Upper lobe of right lung (tissue), 1 donor: ENCODE results near the gene ANO1. TPM values are rescaled to one million over a fixed set of nuclear protein-coding genes. Genes with fewer than 3 reads are reported as not detected.

Source experiments
- ATAC-seq: fragments of 200-7000 bp; cut with Tn5 transposase; one replicate; pipeline ENCODE4 v1.9.1; 2020; ENCODE audit warnings: mild to moderate bottlenecking, moderate library complexity
- DNase-seq: peaks from one replicate; pipeline ENCODE4 v3.0.0-alpha.2; 2020
- H3K27ac ChIP-seq: fragments of 200-600 bp; one replicate; pipeline ENCODE4 v1.8.0; 2022
- H3K27me3 ChIP-seq: fragments of 200-600 bp; one replicate; pipeline ENCODE4 v1.8.0; 2022; ENCODE audit warnings: mild to moderate bottlenecking
- H3K36me3 ChIP-seq: fragments of 200-600 bp; one replicate; pipeline ENCODE4 v1.8.0; 2022
- H3K4me1 ChIP-seq: fragments of 200-600 bp; one replicate; pipeline ENCODE4 v1.8.0; 2022
- H3K4me3 ChIP-seq: fragments of 200-600 bp; one replicate; pipeline ENCODE4 v1.8.0; 2022; ENCODE audit warnings: mild to moderate bottlenecking
- H3K9me3 ChIP-seq: fragments of 200-600 bp; one replicate; pipeline ENCODE4 v1.8.0; 2022
- CTCF ChIP-seq: fragments of 200-600 bp; IDR thresholded peaks from one replicate; pipeline ENCODE4 v1.8.0; 2022; ENCODE audit warnings: antibody characterized with exemption
- intact Hi-C: fragments of 100-400 bp; cut with DNase I; formaldehyde crosslinking; loops from one replicate; pipeline ENCODE4 v1.11.0; 2022
- total RNA-seq: library from RNA; stranded (reverse); fragmentation: NEBNext Ultra II Directional; extraction: Animal tissue kit (Norgen Biotek cat#: 25700); gene quantifications from one replicate; pipeline ENCODE4 v1.2.1, GENCODE V29; 2021
- donor health status: DM: no; HTN: yes; CAD: no; lungs with severe emphysema.

The ANO1 gene
- total RNA-seq, 1 donor from 2014 or later, result 16.8 TPM

GRCh38 chr11:70220920-70221319 lies 142.8 kb downstream of the ANO1 start:
- DNase-seq (no peak), ATAC-seq (no peak)
- Histone ChIP-seq H3K4me1 (no peaks in the 10 kb centered on the region), H3K27ac (no peak overlapping the region), H3K36me3 (no peaks in the 10 kb centered on the region), H3K9me3 (no peaks in the 10 kb centered on the region), H3K4me3 (no peak overlapping the region), H3K27me3 (no peaks in the 10 kb centered on the region)
- TF ChIP-seq CTCF, result no peak
- intact Hi-C loops, result no loop called here

- Histone ChIP-seq H3K9me3 (no peaks in the 10 kb centered on the region), H3K4me3 (no peak overlapping the region), H3K4me1 (no peaks in the 10 kb centered on the region), H3K36me3 (no peaks in the 10 kb centered on the region), H3K27me3 (no peaks in the 10 kb centered on the region), H3K27ac (no peak overlapping the region)
- DNase-seq (no peak), ATAC-seq (peak; percentile 46)
- intact Hi-C loops, result no loop called here
- no peak for TF ChIP-seq CTCF
Measured at GRCh38 chr11:70225681-70226177, 147.6 kb downstream of the ANO1 start.

GRCh38 chr11:70226183-70226582 lies 148.1 kb downstream of the ANO1 start:
- DNase-seq, result no peak
- H3K9me3 ChIP-seq, result no peaks in the 10 kb centered on the region
- H3K36me3 ChIP-seq, result no peaks in the 10 kb centered on the region
- H3K4me1 ChIP-seq, result no peaks in the 10 kb centered on the region
- intact Hi-C loops, result no loop called here
- no peak overlapping the region for H3K27ac ChIP-seq
- H3K4me3 ChIP-seq, result no peak overlapping the region
- ATAC-seq, result no peak
- TF ChIP-seq CTCF, result no peak
- no peaks in the 10 kb centered on the region for H3K27me3 ChIP-seq

GRCh38 chr11:70226967-70227366 lies 148.8 kb downstream of the ANO1 start:
- H3K27ac ChIP-seq, result no peak overlapping the region
- H3K4me1 ChIP-seq, result no peaks in the 10 kb centered on the region
- peak; percentile 44 for ATAC-seq
- H3K36me3 ChIP-seq, result no peaks in the 10 kb centered on the region
- TF ChIP-seq CTCF, result peak; percentile 13
- intact Hi-C loops, result no loop called here
- H3K9me3 ChIP-seq, result no peaks in the 10 kb centered on the region
- H3K27me3 ChIP-seq, result no peaks in the 10 kb centered on the region
- no peak overlapping the region for H3K4me3 ChIP-seq
- DNase-seq, result no peak

GRCh38 chr11:70229737-70230136 lies 151.6 kb downstream of the ANO1 start:
- TF ChIP-seq CTCF, result no peak
- Histone ChIP-seq H3K4me1 (no peaks in the 10 kb centered on the region), H3K36me3 (no peaks in the 10 kb centered on the region), H3K27ac (no peak overlapping the region), H3K4me3 (no peak overlapping the region), H3K9me3 (no peaks in the 10 kb centered on the region), H3K27me3 (no peaks in the 10 kb centered on the region)
- no peak for DNase-seq
- intact Hi-C loops, result no loop called here
- no peak for ATAC-seq

- no peak overlapping the region for H3K4me3 ChIP-seq
- intact Hi-C loops, result no loop called here
- H3K27ac ChIP-seq, result no peak overlapping the region
- no peaks in the 10 kb centered on the region for H3K9me3 ChIP-seq
- TF ChIP-seq CTCF, result no peak
- ATAC-seq (no peak), DNase-seq (no peak)
- no peaks in the 10 kb centered on the region for H3K36me3 ChIP-seq
- no peaks in the 10 kb centered on the region for H3K27me3 ChIP-seq
- H3K4me1 ChIP-seq, result no peaks in the 10 kb centered on the region
Measured at GRCh38 chr11:70230151-70230839, 152.2 kb downstream of the ANO1 start.
